IPS-20b (cell line): Measurements from ENCODE around the gene COL15A1.

Experiments used
- H3K27ac ChIP-seq: one replicate; pipeline ENCODE4 v1.5.1; 2013; ENCODE audit warnings: low read length
- H3K27me3 ChIP-seq: 2 replicates; pipeline ENCODE4 v1.6.1; 2013; ENCODE audit warnings: mild to moderate bottlenecking, low read length, inconsistent platforms; ENCODE audit not compliant: insufficient read depth
- H3K36me3 ChIP-seq: 2 replicates; pipeline ENCODE4 v1.6.1; 2013; ENCODE audit warnings: low read depth, mild to moderate bottlenecking, inconsistent platforms, low read length, moderate library complexity; ENCODE audit not compliant: insufficient read depth
- H3K4me1 ChIP-seq: 2 replicates; pipeline ENCODE4 v1.6.1; 2013; ENCODE audit warnings: mild to moderate bottlenecking, control low read depth, inconsistent platforms, low read length, moderate library complexity; ENCODE audit not compliant: insufficient read depth
- H3K4me3 ChIP-seq: 2 replicates; pipeline ENCODE4 v1.5.1; 2013; ENCODE audit warnings: mild to moderate bottlenecking, low read length, inconsistent platforms
- H3K9ac ChIP-seq: 2 replicates; pipeline ENCODE4 v1.6.1; 2013; ENCODE audit warnings: low read depth, mild to moderate bottlenecking, inconsistent platforms, low read length, moderate library complexity
- H3K9me3 ChIP-seq: 2 replicates; pipeline ENCODE4 v1.6.1; 2013; ENCODE audit warnings: mild to moderate bottlenecking, low read depth, low read length, inconsistent platforms; ENCODE audit not compliant: insufficient read depth

Gene COL15A1

GRCh38 chr9:98989036-98990000 is 45.6 kb downstream of the COL15A1 start:
- Histone ChIP-seq H3K4me3 (no peak overlapping the region), H3K27ac (no peak overlapping the region), H3K4me1 (no peaks in the 10 kb centered on the region), H3K9ac (no peak overlapping the region), H3K36me3 (no peaks in the 10 kb centered on the region), H3K9me3 (no peaks in the 10 kb centered on the region), H3K27me3 (no peaks in the 10 kb centered on the region)

- Histone ChIP-seq H3K27me3 (no peaks in the 10 kb centered on the region), H3K9ac (no peak overlapping the region), H3K36me3 (no peaks in the 10 kb centered on the region), H3K4me3 (no peak overlapping the region), H3K27ac (no peak overlapping the region), H3K9me3 (no peaks in the 10 kb centered on the region), H3K4me1 (no peaks in the 10 kb centered on the region)
Measured at GRCh38 chr9:98990181-98990870, 46.6 kb downstream of the COL15A1 start.

- no peak overlapping the region for H3K4me3 ChIP-seq
Measured at GRCh38 chr9:98992107-98992884, 48.6 kb downstream of the COL15A1 start.

GRCh38 chr9:98992885-98993569 is 49.3 kb downstream of the COL15A1 start:
- Histone ChIP-seq H3K27me3 (no peaks in the 10 kb centered on the region; the same call in 1 of the 2 replicates), H3K9me3 (no peaks in the 10 kb centered on the region), H3K27ac (no peak overlapping the region), H3K4me1 (no peaks in the 10 kb centered on the region), H3K9ac (no peak overlapping the region), H3K4me3 (no peak overlapping the region), H3K36me3 (no peaks in the 10 kb centered on the region)

More at GRCh38 chr9:98992107-98992884, 48.6 kb downstream of the COL15A1 start:
- H3K4me1 ChIP-seq: no peaks in the 10 kb centered on the region
- H3K27ac ChIP-seq: no peak overlapping the region
- no peaks in the 10 kb centered on the region; the same call in 1 of the 2 replicates for H3K27me3 ChIP-seq
- no peaks in the 10 kb centered on the region for H3K36me3 ChIP-seq
- H3K9ac ChIP-seq: no peak overlapping the region
- no peaks in the 10 kb centered on the region for H3K9me3 ChIP-seq

GRCh38 chr9:98993570-98993945 is 49.9 kb downstream of the COL15A1 start:
- H3K4me1 ChIP-seq: no peaks in the 10 kb centered on the region; the same call in 1 of the 2 replicates
- H3K36me3 ChIP-seq: no peaks in the 10 kb centered on the region
- H3K9me3 ChIP-seq: no peaks in the 10 kb centered on the region
- no peak overlapping the region for H3K4me3 ChIP-seq
- no peak overlapping the region for H3K9ac ChIP-seq
- H3K27me3 ChIP-seq: no peaks in the 10 kb centered on the region; the same call in 1 of the 2 replicates
- no peak overlapping the region for H3K27ac ChIP-seq

GRCh38 chr9:98994172-98995058 is 50.7 kb downstream of the COL15A1 start:
- no peak overlapping the region for H3K27ac ChIP-seq
- H3K4me1 ChIP-seq: no peaks in the 10 kb centered on the region; the same call in 1 of the 2 replicates
- no peaks in the 10 kb centered on the region; the same call in 1 of the 2 replicates for H3K27me3 ChIP-seq
- H3K9me3 ChIP-seq: no peaks in the 10 kb centered on the region
- no peak overlapping the region for H3K9ac ChIP-seq
- no peak overlapping the region for H3K4me3 ChIP-seq
- H3K36me3 ChIP-seq: no peaks in the 10 kb centered on the region

GRCh38 chr9:98995059-98995671 is 51.5 kb downstream of the COL15A1 start:
- no peak overlapping the region for H3K9ac ChIP-seq
- no peaks in the 10 kb centered on the region; the same call in 1 of the 2 replicates for H3K4me1 ChIP-seq
- no peak overlapping the region for H3K4me3 ChIP-seq
- H3K9me3 ChIP-seq: no peaks in the 10 kb centered on the region
- H3K27ac ChIP-seq: no peak overlapping the region
- no peaks in the 10 kb centered on the region for H3K36me3 ChIP-seq
- H3K27me3 ChIP-seq: no peaks in the 10 kb centered on the region; the same call in 1 of the 2 replicates

GRCh38 chr9:98995971-98996504 is 52.3 kb downstream of the COL15A1 start:
- Histone ChIP-seq H3K27me3 (no peaks in the 10 kb centered on the region; the same call in 1 of the 2 replicates), H3K9me3 (no peaks in the 10 kb centered on the region), H3K27ac (no peak overlapping the region), H3K9ac (no peak overlapping the region), H3K4me3 (no peak overlapping the region), H3K4me1 (peaks cover 2% of the 10 kb centered on the region; the same call in 1 of the 2 replicates), H3K36me3 (no peaks in the 10 kb centered on the region)

- H3K27me3 ChIP-seq: no peaks in the 10 kb centered on the region; the same call in 1 of the 2 replicates
Measured at GRCh38 chr9:98997604-98998003, 53.9 kb downstream of the COL15A1 start.

More at GRCh38 chr9:98997604-98998003, 53.9 kb downstream of the COL15A1 start:
- no peak overlapping the region for H3K27ac ChIP-seq
- no peak overlapping the region for H3K4me3 ChIP-seq
- no peak overlapping the region for H3K9ac ChIP-seq
- no peaks in the 10 kb centered on the region for H3K36me3 ChIP-seq
- no peaks in the 10 kb centered on the region for H3K9me3 ChIP-seq
- peaks cover 12% of the 10 kb centered on the region; the same call in 1 of the 2 replicates for H3K4me1 ChIP-seq
